Measurements from ENCODE around the gene USF1. TPM values are rescaled to one million over a fixed set of nuclear protein-coding genes. Genes with fewer than 3 reads are reported as not detected.
"Not testable (repeated sequence)": the region's sequence is repeated elsewhere in the genome, so short reads cannot be mapped to it uniquely, and the experiment has no call there.

Gene USF1
- total and polyA plus RNA-seq, 2 donors, result 81.8 to 148 TPM

- Histone ChIP-seq H3K27me3 (ENCODE audit: control insufficient read depth in 2 of 2, insufficient read depth in 1 of 2, low read length in 1 of 2) (no peaks in the 10 kb centered on the region), H3K4me3 (ENCODE audit: low read length in 2 of 2) (no peak overlapping the region), H3K27ac (ENCODE audit: low read depth in 1 of 2, low read length in 1 of 2) (peak overlapping the region in 1 of 2 donors; percentile 36), H3K36me3 (ENCODE audit: control insufficient read depth in 2 of 2, insufficient read depth in 2 of 2, low read length in 1 of 2) (peaks cover 29 to 30% of the 10 kb centered on the region in 2 donors), H3K4me1 (ENCODE audit: control insufficient read depth in 2 of 2, insufficient read depth in 2 of 2, low read length in 2 of 2) (no peaks in the 10 kb centered on the region), H3K9me3 (ENCODE audit: control insufficient read depth in 2 of 2, insufficient read depth in 1 of 2, low read length in 1 of 2) (no peaks in the 10 kb centered on the region)
- WGBS, result 95% methylated on average over 1 of the region's 1 CpG
- DNase-seq (ENCODE audit: low read depth in 6 of 9, low spot score in 9 of 9), result peak in 4 of 9 donors; percentile 36 to 72 (median 48)
Measured at GRCh38 chr1:160997323-160998038, 48.3 kb downstream of the USF1 start.

GRCh38 chr1:160996178-160996577 is 49.6 kb downstream of the USF1 start:
- Histone ChIP-seq H3K36me3 (ENCODE audit: control insufficient read depth in 2 of 2, insufficient read depth in 2 of 2, low read length in 1 of 2) (peaks cover 28 to 29% of the 10 kb centered on the region in 2 donors), H3K4me3 (ENCODE audit: low read length in 2 of 2) (no peak overlapping the region), H3K4me1 (ENCODE audit: control insufficient read depth in 2 of 2, insufficient read depth in 2 of 2, low read length in 2 of 2) (no peaks in the 10 kb centered on the region), H3K9me3 (ENCODE audit: control insufficient read depth in 2 of 2, insufficient read depth in 1 of 2, low read length in 1 of 2) (no peaks in the 10 kb centered on the region), H3K27me3 (ENCODE audit: control insufficient read depth in 2 of 2, insufficient read depth in 1 of 2, low read length in 1 of 2) (no peaks in the 10 kb centered on the region), H3K27ac (ENCODE audit: low read depth in 1 of 2, low read length in 1 of 2) (no peak overlapping the region)
- WGBS, result 96% methylated on average over 3 of the region's 3 CpGs
- DNase-seq (ENCODE audit: low read depth in 6 of 9, low spot score in 9 of 9), result no peak

- Histone ChIP-seq H3K36me3 (ENCODE audit: control insufficient read depth in 2 of 2, insufficient read depth in 2 of 2, low read length in 1 of 2) (peaks cover 5 to 7% of the 10 kb centered on the region in 2 donors), H3K9me3 (ENCODE audit: control insufficient read depth in 2 of 2, insufficient read depth in 1 of 2, low read length in 1 of 2) (no peaks in the 10 kb centered on the region), H3K4me3 (ENCODE audit: low read length in 2 of 2) (no peak overlapping the region), H3K27me3 (ENCODE audit: control insufficient read depth in 2 of 2, insufficient read depth in 1 of 2, low read length in 1 of 2) (no peaks in the 10 kb centered on the region), H3K27ac (ENCODE audit: low read depth in 1 of 2, low read length in 1 of 2) (no peak overlapping the region), H3K4me1 (ENCODE audit: control insufficient read depth in 2 of 2, insufficient read depth in 2 of 2, low read length in 2 of 2) (peaks cover 3% of the 10 kb centered on the region in 2 donors)
- no peak for DNase-seq (ENCODE audit: low read depth in 6 of 9, low spot score in 9 of 9)
- 88% methylated on average over 14 of the region's 14 CpGs for WGBS
Measured at GRCh38 chr1:160993544-160994193, 52.1 kb downstream of the USF1 start.

- not testable (repeated sequence) for H3K4me3 ChIP-seq (ENCODE audit: low read length in 2 of 2); H3K9me3 ChIP-seq (ENCODE audit: control insufficient read depth in 2 of 2, insufficient read depth in 1 of 2, low read length in 1 of 2); H3K36me3 ChIP-seq (ENCODE audit: control insufficient read depth in 2 of 2, insufficient read depth in 2 of 2, low read length in 1 of 2); H3K4me1 ChIP-seq (ENCODE audit: control insufficient read depth in 2 of 2, insufficient read depth in 2 of 2, low read length in 2 of 2); DNase-seq (ENCODE audit: low read depth in 6 of 9, low spot score in 9 of 9); H3K27me3 ChIP-seq (ENCODE audit: control insufficient read depth in 2 of 2, insufficient read depth in 1 of 2, low read length in 1 of 2); H3K27ac ChIP-seq (ENCODE audit: low read depth in 1 of 2, low read length in 1 of 2)
- WGBS, result 97% methylated on average over 4 of the region's 4 CpGs
Measured at GRCh38 chr1:160992036-160992435, 53.7 kb downstream of the USF1 start.

Other genes starting within 250 kb of the USF1 start
- gene LY9, start 249.8 kb downstream of the USF1 start, total RNA-seq, result 25.3 TPM
- 28.6 TPM for gene LY9, start 249.8 kb downstream of the USF1 start, polyA plus RNA-seq
- 10.3 TPM for gene CD244, start 183.1 kb downstream of the USF1 start, total RNA-seq
- 2.4 TPM for gene CD244, start 183.1 kb downstream of the USF1 start, polyA plus RNA-seq
- gene ITLN1, start 160.8 kb downstream of the USF1 start, total RNA-seq, result 2.1 TPM
- gene ITLN1, start 160.8 kb downstream of the USF1 start, polyA plus RNA-seq, result 8.7 TPM
- 0.38 TPM for gene ITLN2, start 91.2 kb downstream of the USF1 start, total RNA-seq
- 2.1 TPM for gene ITLN2, start 91.2 kb downstream of the USF1 start, polyA plus RNA-seq
- 28.3 TPM for gene F11R, start 24.8 kb downstream of the USF1 start, total RNA-seq
- 43.0 TPM for gene F11R, start 24.8 kb downstream of the USF1 start, polyA plus RNA-seq
- gene TSTD1, start 7.0 kb downstream of the USF1 start, total RNA-seq, result 73.0 TPM
- 149 TPM for gene TSTD1, start 7.0 kb downstream of the USF1 start, polyA plus RNA-seq
- 65.7 TPM for gene ARHGAP30, start 23.9 kb upstream of the USF1 start, total RNA-seq
- gene ARHGAP30, start 23.9 kb upstream of the USF1 start, polyA plus RNA-seq, result 40.8 TPM
- 0.66 TPM for gene NECTIN4, start 43.6 kb upstream of the USF1 start, total RNA-seq
- gene NECTIN4, start 43.6 kb upstream of the USF1 start, polyA plus RNA-seq, result 4.7 TPM
- 1.9 TPM for gene KLHDC9, start 52.4 kb upstream of the USF1 start, total RNA-seq
- gene KLHDC9, start 52.4 kb upstream of the USF1 start, polyA plus RNA-seq, result 4.7 TPM
- 48.2 TPM for gene PFDN2, start 72.1 kb upstream of the USF1 start, total RNA-seq
- gene PFDN2, start 72.1 kb upstream of the USF1 start, polyA plus RNA-seq, result 152 TPM
- 28.0 TPM for gene NIT1, start 72.1 kb upstream of the USF1 start, total RNA-seq
- gene NIT1, start 72.1 kb upstream of the USF1 start, polyA plus RNA-seq, result 61.4 TPM
- gene DEDD, start 86.7 kb upstream of the USF1 start, total RNA-seq, result 14.7 TPM
- 24.8 TPM for gene DEDD, start 86.7 kb upstream of the USF1 start, polyA plus RNA-seq
- gene UFC1, start 108.0 kb upstream of the USF1 start, total RNA-seq, result 93.5 TPM
- gene UFC1, start 108.0 kb upstream of the USF1 start, polyA plus RNA-seq, result 118 TPM
- gene USP21, start 113.5 kb upstream of the USF1 start, total RNA-seq, result 10.0 TPM
- 23.4 TPM for gene USP21, start 113.5 kb upstream of the USF1 start, polyA plus RNA-seq
- gene PPOX, start 120.4 kb upstream of the USF1 start, total RNA-seq, result 19.9 TPM
- 50.4 TPM for gene PPOX, start 120.4 kb upstream of the USF1 start, polyA plus RNA-seq
- gene B4GALT3, start 131.5 kb upstream of the USF1 start, total RNA-seq, result 14.3 TPM
- gene B4GALT3, start 131.5 kb upstream of the USF1 start, polyA plus RNA-seq, result 32.0 TPM
- 0.61 TPM for gene ADAMTS4, start 153.1 kb upstream of the USF1 start, total RNA-seq
- gene ADAMTS4, start 153.1 kb upstream of the USF1 start, polyA plus RNA-seq, result 3.0 TPM
- 67.7 TPM for gene NDUFS2, start 156.4 kb upstream of the USF1 start, total RNA-seq
- 39.9 TPM for gene NDUFS2, start 156.4 kb upstream of the USF1 start, polyA plus RNA-seq
- gene FCER1G, start 169.3 kb upstream of the USF1 start, total RNA-seq, result 24.0 TPM
- 262 TPM for gene FCER1G, start 169.3 kb upstream of the USF1 start, polyA plus RNA-seq
- 1.7 TPM for gene APOA2, start 177.7 kb upstream of the USF1 start, total RNA-seq
- 4.9 TPM for gene APOA2, start 177.7 kb upstream of the USF1 start, polyA plus RNA-seq
- 9.6 TPM for gene TOMM40L, start 180.1 kb upstream of the USF1 start, total RNA-seq
- gene TOMM40L, start 180.1 kb upstream of the USF1 start, polyA plus RNA-seq, result 9.1 TPM
- gene NR1I3, start 192.2 kb upstream of the USF1 start, total RNA-seq, result not detected
- 0.14 TPM for gene NR1I3, start 192.2 kb upstream of the USF1 start, polyA plus RNA-seq
- gene PCP4L1, start 212.8 kb upstream of the USF1 start, total RNA-seq, result 2.4 TPM
- gene PCP4L1, start 212.8 kb upstream of the USF1 start, polyA plus RNA-seq, result 8.9 TPM